Panc1 (cell line): ENCODE measurements around the gene EPC1. TPM values are rescaled to one million over a fixed set of nuclear protein-coding genes. Genes with fewer than 3 reads are reported as not detected.

Experiments
- ATAC-seq: fragments of 200-7000 bp; cut with Tn5 transposase; 2 replicates; pipeline ENCODE4 v1.9.1; 2020; ENCODE audit warnings: mild to moderate bottlenecking, moderate library complexity
- BruUV-seq: library from RNA; stranded (reverse); fragments of 400-500 nt; replicated peaks from 2 replicates; lab custom pipeline; 2021; lab: Mats Ljungman, UMichigan
- CTCF ChIA-PET: fragments of 300-600 bp; sonication (Branson Sonifier 250); formaldehyde crosslinking; loops from one replicate; lab custom pipeline; 2022; ENCODE audit warnings: antibody characterized with exemption; lab: Charles Lee
- POLR2A ChIA-PET: fragments of 300-600 bp; sonication (Branson Sonifier 250); formaldehyde crosslinking; loops from one replicate; lab custom pipeline; 2022; ENCODE audit warnings: antibody characterized with exemption; lab: Charles Lee
- DNase-seq: peaks from one replicate; pipeline ENCODE4 v3.0.0-alpha.2; 2010; ENCODE audit warnings: low read depth, low spot score
- H3K27ac ChIP-seq: 2 replicates; pipeline ENCODE4 v1.5.1; 2011; ENCODE audit warnings: mild to moderate bottlenecking, low read length, inconsistent platforms
- H3K27me3 ChIP-seq: fragments of 200-500 bp; sonication (Bioruptor generic); 2 replicates; pipeline ENCODE4 v1.6.0; 2014; ENCODE audit warnings: low read length, inconsistent platforms; ENCODE audit not compliant: control insufficient read depth, insufficient read depth
- H3K36me3 ChIP-seq: fragments of 200-500 bp; sonication (Bioruptor generic); 2 replicates; pipeline ENCODE4 v1.5.1; 2014; ENCODE audit warnings: inconsistent platforms, mild to moderate bottlenecking, low read length, moderate library complexity; ENCODE audit not compliant: control insufficient read depth, insufficient read depth
- H3K4me1 ChIP-seq: 2 replicates; pipeline ENCODE4 v1.5.1; 2011; ENCODE audit warnings: inconsistent platforms, mild to moderate bottlenecking, low read length, moderate library complexity; ENCODE audit not compliant: control insufficient read depth, insufficient read depth
- H3K4me3 ChIP-seq, 2 experiments: 2 replicates each; pipeline ENCODE4 v1.5.1; 2011 to 2012; ENCODE audit warnings: low read depth in 2 of 2, low read length in 2 of 2, mild to moderate bottlenecking in 2 of 2, inconsistent platforms in 1 of 2, moderate library complexity in 1 of 2
- H3K9me3 ChIP-seq: fragments of 200-500 bp; sonication (Bioruptor generic); 2 replicates; pipeline ENCODE4 v1.5.1; 2014; ENCODE audit warnings: low read depth, mild to moderate bottlenecking, inconsistent platforms, low read length, moderate library complexity; ENCODE audit not compliant: control insufficient read depth, insufficient read depth
- POLR2AphosphoS5 ChIP-seq: IDR thresholded peaks from 2 replicates; pipeline ENCODE4 v1.6.1; 2012; ENCODE audit warnings: mild to moderate bottlenecking, low read depth, low read length, moderate library complexity
- SIN3A ChIP-seq: IDR thresholded peaks from 2 replicates; pipeline ENCODE4 v1.6.1; 2012; ENCODE audit warnings: low read depth, mild to moderate bottlenecking, low read length, moderate library complexity, borderline replicate concordance; ENCODE audit not compliant: insufficient read depth
- TCF7L2 ChIP-seq: IDR thresholded peaks from 2 replicates; pipeline ENCODE4 v1.6.1; 2011; ENCODE audit warnings: mild to moderate bottlenecking, low read depth, low read length, inconsistent platforms
- in situ Hi-C: cut with HindIII; loops from 2 replicates; pipeline ENCODE4 v1.10.0; 2016; ENCODE audit warnings: low sequenced_read_pairs, low pct_unique_long_range_greater_than_20kb
- intact Hi-C: fragments of 100-400 bp; cut with micrococcal nuclease; formaldehyde crosslinking; loops from one replicate; pipeline ENCODE4 v1.10.0; 2022; ENCODE audit not compliant: unreplicated experiment
- total RNA-seq: library from RNA; stranded (reverse); gene quantifications from one replicate; pipeline ENCODE4 v1.2.1, GENCODE V29; 2021; ENCODE audit not compliant: unreplicated experiment
- TF ChIP-seq, protein P1 (sequence below): fragments of 450-650 bp; IDR thresholded peaks from 2 replicates; pipeline ENCODE4 v1.5.1; 2017; ENCODE audit warnings: mild to moderate bottlenecking
- TF ChIP-seq, protein P2 (sequence below), 2 experiments: IDR thresholded peaks; 2 replicates each; pipeline ENCODE4 v1.6.1; 2011 to 2012; ENCODE audit warnings: low read depth in 2 of 2, control low read depth in 1 of 2, low read length in 1 of 2, mild to moderate bottlenecking in 1 of 2, moderate library complexity in 1 of 2; ENCODE audit not compliant: insufficient read depth in 1 of 2

Gene EPC1
- total RNA-seq, 1 experiment from 2014 or later, result 18.4 TPM

DNA sequence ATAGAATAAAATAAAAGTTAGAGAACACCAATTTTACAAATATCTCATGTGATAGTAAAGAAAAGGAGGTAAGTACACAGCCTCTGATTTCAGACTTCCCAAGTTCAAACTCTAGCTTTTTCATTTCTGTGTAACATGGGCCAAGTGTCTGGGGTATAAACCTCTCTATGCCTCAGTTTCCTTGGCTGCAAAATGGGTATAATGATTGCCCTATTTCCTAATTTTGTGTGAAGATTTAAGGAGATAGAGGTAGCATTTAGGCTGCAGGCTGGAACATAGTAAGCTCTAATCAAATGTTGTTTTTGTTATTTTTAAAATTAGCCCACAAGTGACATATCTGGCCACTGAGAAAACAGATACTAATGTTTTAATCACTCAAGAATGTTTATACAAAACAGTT, 26.1 kb upstream of the EPC1 start:
- in situ Hi-C loops, result no loop called here
- H3K27ac ChIP-seq, result no peak overlapping the region
- no peaks in the 10 kb centered on the region; the same call in none of the 2 replicates for H3K36me3 ChIP-seq
- no peak overlapping the region for H3K4me3 ChIP-seq
- no peaks in the 10 kb centered on the region; the same call in 1 of the 2 replicates for H3K4me1 ChIP-seq
- H3K9me3 ChIP-seq, result no peaks in the 10 kb centered on the region
- no TSS peak for BruUV-seq
- DNase-seq (no peak), ATAC-seq (no peak)
- no peak for TF ChIP-seq POLR2AphosphoS5
- TF ChIP-seq TCF7L2, result no peak
- TF ChIP-seq, protein P1, sequence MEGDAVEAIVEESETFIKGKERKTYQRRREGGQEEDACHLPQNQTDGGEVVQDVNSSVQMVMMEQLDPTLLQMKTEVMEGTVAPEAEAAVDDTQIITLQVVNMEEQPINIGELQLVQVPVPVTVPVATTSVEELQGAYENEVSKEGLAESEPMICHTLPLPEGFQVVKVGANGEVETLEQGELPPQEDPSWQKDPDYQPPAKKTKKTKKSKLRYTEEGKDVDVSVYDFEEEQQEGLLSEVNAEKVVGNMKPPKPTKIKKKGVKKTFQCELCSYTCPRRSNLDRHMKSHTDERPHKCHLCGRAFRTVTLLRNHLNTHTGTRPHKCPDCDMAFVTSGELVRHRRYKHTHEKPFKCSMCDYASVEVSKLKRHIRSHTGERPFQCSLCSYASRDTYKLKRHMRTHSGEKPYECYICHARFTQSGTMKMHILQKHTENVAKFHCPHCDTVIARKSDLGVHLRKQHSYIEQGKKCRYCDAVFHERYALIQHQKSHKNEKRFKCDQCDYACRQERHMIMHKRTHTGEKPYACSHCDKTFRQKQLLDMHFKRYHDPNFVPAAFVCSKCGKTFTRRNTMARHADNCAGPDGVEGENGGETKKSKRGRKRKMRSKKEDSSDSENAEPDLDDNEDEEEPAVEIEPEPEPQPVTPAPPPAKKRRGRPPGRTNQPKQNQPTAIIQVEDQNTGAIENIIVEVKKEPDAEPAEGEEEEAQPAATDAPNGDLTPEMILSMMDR, result no peak
- TF ChIP-seq SIN3A, result no peak
- TF ChIP-seq, protein P2, sequence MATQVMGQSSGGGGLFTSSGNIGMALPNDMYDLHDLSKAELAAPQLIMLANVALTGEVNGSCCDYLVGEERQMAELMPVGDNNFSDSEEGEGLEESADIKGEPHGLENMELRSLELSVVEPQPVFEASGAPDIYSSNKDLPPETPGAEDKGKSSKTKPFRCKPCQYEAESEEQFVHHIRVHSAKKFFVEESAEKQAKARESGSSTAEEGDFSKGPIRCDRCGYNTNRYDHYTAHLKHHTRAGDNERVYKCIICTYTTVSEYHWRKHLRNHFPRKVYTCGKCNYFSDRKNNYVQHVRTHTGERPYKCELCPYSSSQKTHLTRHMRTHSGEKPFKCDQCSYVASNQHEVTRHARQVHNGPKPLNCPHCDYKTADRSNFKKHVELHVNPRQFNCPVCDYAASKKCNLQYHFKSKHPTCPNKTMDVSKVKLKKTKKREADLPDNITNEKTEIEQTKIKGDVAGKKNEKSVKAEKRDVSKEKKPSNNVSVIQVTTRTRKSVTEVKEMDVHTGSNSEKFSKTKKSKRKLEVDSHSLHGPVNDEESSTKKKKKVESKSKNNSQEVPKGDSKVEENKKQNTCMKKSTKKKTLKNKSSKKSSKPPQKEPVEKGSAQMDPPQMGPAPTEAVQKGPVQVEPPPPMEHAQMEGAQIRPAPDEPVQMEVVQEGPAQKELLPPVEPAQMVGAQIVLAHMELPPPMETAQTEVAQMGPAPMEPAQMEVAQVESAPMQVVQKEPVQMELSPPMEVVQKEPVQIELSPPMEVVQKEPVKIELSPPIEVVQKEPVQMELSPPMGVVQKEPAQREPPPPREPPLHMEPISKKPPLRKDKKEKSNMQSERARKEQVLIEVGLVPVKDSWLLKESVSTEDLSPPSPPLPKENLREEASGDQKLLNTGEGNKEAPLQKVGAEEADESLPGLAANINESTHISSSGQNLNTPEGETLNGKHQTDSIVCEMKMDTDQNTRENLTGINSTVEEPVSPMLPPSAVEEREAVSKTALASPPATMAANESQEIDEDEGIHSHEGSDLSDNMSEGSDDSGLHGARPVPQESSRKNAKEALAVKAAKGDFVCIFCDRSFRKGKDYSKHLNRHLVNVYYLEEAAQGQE (IDR thresholded peaks at IDR 0.05; ENCODE audit: insufficient read depth in 1 of 2, low read depth in 2 of 2, low read length in 1 of 2), result no peak
- ChIA-PET CTCF (no interaction called here), POLR2A (no interaction called here)
- H3K27me3 ChIP-seq, result no peaks in the 10 kb centered on the region
- intact Hi-C loops, result no loop called here

DNA sequence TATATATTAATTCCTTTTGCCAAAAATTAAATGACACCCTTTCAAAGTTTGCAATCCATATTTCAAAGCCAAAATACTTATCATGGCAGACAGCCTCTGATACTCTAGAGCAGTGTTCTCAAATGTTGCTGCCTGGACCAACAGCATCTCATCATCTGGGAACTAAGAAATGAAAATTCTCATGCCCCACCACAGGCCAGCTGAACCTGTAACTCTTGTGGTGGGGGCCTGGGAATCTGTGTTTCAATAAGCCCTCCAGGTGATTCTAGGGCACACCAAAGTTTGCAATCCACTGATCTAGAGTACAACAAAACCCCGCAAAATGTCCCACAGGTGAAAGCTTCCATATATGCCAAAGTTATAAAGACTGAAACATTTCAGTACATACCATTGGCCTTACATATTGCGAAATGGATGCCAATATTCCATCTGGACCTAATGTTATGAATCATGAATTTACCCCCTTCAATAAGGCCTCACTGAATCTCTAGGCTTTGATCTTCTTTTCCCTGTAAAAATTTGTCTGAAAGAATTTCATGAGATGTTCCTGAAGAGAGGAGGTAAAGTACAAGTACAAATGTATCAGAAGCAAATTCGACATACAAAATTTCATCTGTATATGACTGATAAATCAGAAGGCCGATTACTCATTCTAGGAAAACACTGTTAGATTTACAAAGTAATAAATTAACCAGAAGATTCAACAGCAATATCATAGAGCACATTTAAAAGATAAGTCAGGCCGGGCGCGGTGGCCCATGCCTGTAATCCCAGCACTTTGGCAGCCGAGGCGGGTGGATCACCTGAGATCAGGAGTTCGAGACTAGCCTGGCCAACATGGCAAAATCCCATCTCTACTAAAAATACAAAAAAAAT, 25.3 kb upstream of the EPC1 start:
- Histone ChIP-seq H3K36me3 (no peaks in the 10 kb centered on the region; the same call in none of the 2 replicates), H3K27ac (no peak overlapping the region), H3K4me1 (no peaks in the 10 kb centered on the region; the same call in 1 of the 2 replicates), H3K4me3 (no peak overlapping the region), H3K27me3 (no peaks in the 10 kb centered on the region), H3K9me3 (no peaks in the 10 kb centered on the region)
- in situ Hi-C loops, result no loop called here
- intact Hi-C loops, result no loop called here
- DNase-seq, result no peak
- no peak for ATAC-seq
- BruUV-seq, result no TSS peak
- ChIA-PET CTCF (no interaction called here), POLR2A (no interaction called here)
- TF ChIP-seq SIN3A, result no peak
- TF ChIP-seq, protein P1, result no peak
- no peak for TF ChIP-seq TCF7L2
- TF ChIP-seq, protein P2 (IDR thresholded peaks at IDR 0.05; ENCODE audit: insufficient read depth in 1 of 2, low read depth in 2 of 2, low read length in 1 of 2), result no peak
- no peak for TF ChIP-seq POLR2AphosphoS5
